A673 (cell line): ENCODE measurements around the gene MID1. TPM values are rescaled to one million over a fixed set of nuclear protein-coding genes. Genes with fewer than 3 reads are reported as not detected.

ENCODE experiments used
- BruUV-seq: library from RNA; stranded (reverse); fragments of 400-500 nt; replicated peaks from 2 replicates; lab custom pipeline; 2021; lab: Mats Ljungman, UMichigan
- CTCF ChIA-PET: fragments of 300-600 bp; sonication (Branson Sonifier 250); formaldehyde crosslinking; loops from one replicate; lab custom pipeline; 2022; ENCODE audit warnings: antibody characterized with exemption; lab: Charles Lee
- POLR2A ChIA-PET: fragments of 300-600 bp; sonication (Branson Sonifier 250); formaldehyde crosslinking; loops from one replicate; lab custom pipeline; 2022; ENCODE audit warnings: antibody characterized with exemption; ENCODE audit not compliant: low non-redundant PET; lab: Charles Lee
- DNase-seq: peaks from one replicate; pipeline ENCODE4 v3.0.0-alpha.2; 2015; ENCODE audit warnings: low spot score
- H3K27ac ChIP-seq: fragments of 200-600 bp; sonication (generic); 2 replicates; pipeline ENCODE4 v1.5.1; 2016; ENCODE audit warnings: mixed run types, low read depth, mild to moderate bottlenecking, mixed read lengths, antibody characterized with exemption, low read length; ENCODE audit not compliant: poor library complexity, severe bottlenecking
- H3K27me3 ChIP-seq: fragments of 200-600 bp; sonication (generic); replicated peaks from 2 replicates; pipeline ENCODE4 v1.6.1; 2017; ENCODE audit warnings: mixed run types, low read depth, mild to moderate bottlenecking, mixed read lengths, antibody characterized with exemption, low read length; ENCODE audit not compliant: insufficient read depth, poor library complexity
- H3K36me3 ChIP-seq: fragments of 200-600 bp; sonication (generic); 2 replicates; pipeline ENCODE4 v1.6.1; 2016; ENCODE audit warnings: mixed run types, mild to moderate bottlenecking, mixed read lengths, antibody characterized with exemption, low read length; ENCODE audit not compliant: insufficient read depth, poor library complexity, severe bottlenecking
- H3K4me1 ChIP-seq: fragments of 200-600 bp; sonication (generic); 2 replicates; pipeline ENCODE4 v1.6.1; 2017; ENCODE audit warnings: mixed run types, mild to moderate bottlenecking, mixed read lengths, antibody characterized with exemption, low read length; ENCODE audit not compliant: insufficient read depth, poor library complexity, severe bottlenecking
- H3K4me3 ChIP-seq: fragments of 200-600 bp; sonication (generic); 2 replicates; pipeline ENCODE4 v1.5.1; 2016; ENCODE audit warnings: low read depth, mixed run types, mild to moderate bottlenecking, mixed read lengths, low read length; ENCODE audit not compliant: poor library complexity, severe bottlenecking
- H3K9me3 ChIP-seq: fragments of 200-600 bp; sonication (generic); 2 replicates; pipeline ENCODE4 v1.6.1; 2016; ENCODE audit warnings: mixed run types, low read depth, mild to moderate bottlenecking, mixed read lengths, antibody characterized with exemption, low read length; ENCODE audit not compliant: poor library complexity, severe bottlenecking
- CTCF ChIP-seq: fragments of 300-800, 200-600 bp; sonication (generic); conservative IDR thresholded peaks from 2 replicates; pipeline ENCODE4 v1.5.1; 2017; ENCODE audit warnings: low read depth, mild to moderate bottlenecking, antibody characterized with exemption, low read length, moderate library complexity, mixed read lengths
- EZH2 ChIP-seq: fragments of 200-600 bp; sonication (generic); IDR thresholded peaks from 2 replicates; pipeline ENCODE4 v1.6.1; 2017; ENCODE audit warnings: borderline replicate concordance, low read depth, mild to moderate bottlenecking, mixed read lengths, antibody characterized with exemption, low read length; ENCODE audit not compliant: poor library complexity, severe bottlenecking
- intact Hi-C: fragments of 100-400 bp; cut with micrococcal nuclease; formaldehyde crosslinking; loops from one replicate; pipeline ENCODE4 v1.10.0; 2022; ENCODE audit not compliant: unreplicated experiment
- total RNA-seq: library from RNA; stranded (reverse); gene quantifications from 2 replicates; pipeline ENCODE4 v1.2.3, GENCODE V29; 2021

Gene MID1
- total RNA-seq, 1 experiment from 2014 or later = 7.0 TPM

- Histone ChIP-seq H3K36me3 (no peaks in the 10 kb centered on the region), H3K4me1 (no peaks in the 10 kb centered on the region), H3K27ac (no peak overlapping the region), H3K9me3 (no peaks in the 10 kb centered on the region), H3K4me3 (no peak overlapping the region), H3K27me3 (no peaks in the 10 kb centered on the region)
- CTCF ChIA-PET = no interaction called here
- POLR2A ChIA-PET = no interaction called here
- TF ChIP-seq CTCF = no peak
- no peak for TF ChIP-seq EZH2
- intact Hi-C loops = no loop called here
- BruUV-seq = no TSS peak
- DNase-seq = no peak
Observed at GRCh38 chrX:10470009-10470408, 150.4 kb downstream of the MID1 start.

DNA sequence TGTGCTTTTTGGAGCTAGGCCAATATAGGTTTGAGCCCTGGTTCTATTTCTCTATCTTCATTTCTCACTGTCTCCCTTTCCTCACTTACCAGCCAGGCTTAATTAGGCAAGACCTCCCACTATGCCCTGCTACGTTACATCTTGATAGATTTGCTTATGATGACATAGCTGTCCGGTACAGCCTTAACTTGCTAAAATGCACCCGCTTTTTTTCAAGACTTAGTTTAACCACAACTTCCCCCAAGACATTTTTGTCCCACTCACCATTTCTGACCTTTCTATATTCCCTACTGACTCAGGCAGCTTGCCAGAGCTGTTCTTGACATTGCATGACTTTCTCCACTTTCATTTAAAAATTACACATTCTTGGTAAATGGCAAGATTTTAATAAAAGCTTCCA, 152.6 kb downstream of the MID1 start:
- CTCF ChIA-PET = no interaction called here
- DNase-seq = no peak
- Histone ChIP-seq H3K27ac (no peak overlapping the region), H3K4me1 (no peaks in the 10 kb centered on the region), H3K9me3 (no peaks in the 10 kb centered on the region), H3K4me3 (no peak overlapping the region), H3K27me3 (no peaks in the 10 kb centered on the region), H3K36me3 (no peaks in the 10 kb centered on the region)
- intact Hi-C loops = no loop called here
- TF ChIP-seq EZH2 = no peak
- TF ChIP-seq CTCF = no peak
- POLR2A ChIA-PET = no interaction called here
- BruUV-seq = no TSS peak

DNA sequence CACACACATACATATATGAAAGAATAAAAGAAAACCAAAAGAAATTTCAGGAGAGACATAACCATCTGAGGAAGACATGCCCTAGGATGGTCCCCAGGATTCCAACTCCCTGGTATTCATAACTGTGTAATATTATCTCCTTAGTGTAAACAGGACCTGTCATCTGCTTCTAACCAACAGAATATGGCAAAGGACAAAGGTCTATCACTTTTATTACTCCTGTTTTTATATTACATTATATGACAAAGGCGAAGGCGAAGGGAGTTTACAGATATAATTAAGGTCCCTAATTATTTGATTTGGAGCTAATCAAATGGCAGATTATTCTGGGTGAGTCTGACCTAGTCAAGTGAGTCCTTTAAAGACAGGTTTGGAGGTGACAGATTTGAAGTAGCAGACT, 155.1 kb downstream of the MID1 start:
- H3K4me3 ChIP-seq = no peak overlapping the region
- DNase-seq = no peak
- no peaks in the 10 kb centered on the region for H3K27me3 ChIP-seq
- intact Hi-C loops = no loop called here
- no peaks in the 10 kb centered on the region for H3K9me3 ChIP-seq
- H3K36me3 ChIP-seq = no peaks in the 10 kb centered on the region
- no TSS peak for BruUV-seq
- H3K4me1 ChIP-seq = no peaks in the 10 kb centered on the region
- CTCF ChIA-PET = no interaction called here
- POLR2A ChIA-PET = no interaction called here
- no peak overlapping the region for H3K27ac ChIP-seq
- TF ChIP-seq EZH2 = no peak
- no peak for TF ChIP-seq CTCF
